ACC112 (cell line): ENCODE data around the gene HADHB.
A peak's percentile ranks its signal among the peaks of the same experiment; 100 is the strongest.
"Not testable (repeated sequence)": the region's sequence is repeated elsewhere in the genome, so short reads cannot be mapped to it uniquely, and the experiment has no call there.

Source experiments
- H2AFZ ChIP-seq: fragments of 200-600 bp; sonication (generic); one replicate; pipeline ENCODE4 v1.6.0; 2017; ENCODE audit warnings: antibody characterized with exemption, low read length; ENCODE audit not compliant: unreplicated experiment
- H3K27ac ChIP-seq: fragments of 200-600 bp; sonication (generic); 2 replicates; pipeline ENCODE4 v1.5.1; 2014; ENCODE audit warnings: low read depth, mild to moderate bottlenecking, antibody characterized with exemption, low read length, moderate library complexity
- H3K27me3 ChIP-seq: fragments of 200-600 bp; sonication (generic); 2 replicates; pipeline ENCODE4 v1.6.1; 2014; ENCODE audit warnings: mild to moderate bottlenecking, antibody characterized with exemption, low read length, moderate library complexity, mixed read lengths; ENCODE audit not compliant: insufficient read depth
- H3K36me3 ChIP-seq: fragments of 200-600 bp; sonication (generic); 2 replicates; pipeline ENCODE4 v1.6.1; 2016; ENCODE audit warnings: mild to moderate bottlenecking, antibody characterized with exemption, low read length, moderate library complexity, mixed read lengths; ENCODE audit not compliant: insufficient read depth
- H3K4me1 ChIP-seq: fragments of 200-600 bp; sonication (generic); one replicate; pipeline ENCODE4 v1.6.1; 2016; ENCODE audit warnings: low read length, mixed read lengths; ENCODE audit not compliant: insufficient read depth, unreplicated experiment, control insufficient read depth
- H3K4me3 ChIP-seq: fragments of 200-600 bp; sonication (generic); 2 replicates; pipeline ENCODE4 v1.5.1; 2014; ENCODE audit warnings: mild to moderate bottlenecking, low read depth, low read length
- H3K79me2 ChIP-seq: fragments of 200-600 bp; sonication (generic); one replicate; pipeline ENCODE4 v1.6.0; 2016; ENCODE audit warnings: low read length; ENCODE audit not compliant: control insufficient read depth, unreplicated experiment, insufficient read depth

The HADHB gene

GRCh38 chr2:26295511-26295910, 50.8 kb downstream of the HADHB start:
- Histone ChIP-seq H3K27me3 (no peaks in the 10 kb centered on the region), H3K79me2 (no peaks in the 10 kb centered on the region), H3K4me3 (no peak overlapping the region), H2AFZ (no peak overlapping the region), H3K27ac (no peak overlapping the region), H3K36me3 (no peaks in the 10 kb centered on the region), H3K4me1 (peaks cover 13% of the 10 kb centered on the region)

- Histone ChIP-seq H3K27ac (no peak overlapping the region), H3K4me1 (peaks cover 17% of the 10 kb centered on the region), H3K79me2 (no peaks in the 10 kb centered on the region), H3K4me3 (no peak overlapping the region), H3K36me3 (no peaks in the 10 kb centered on the region), H2AFZ (no peak overlapping the region), H3K27me3 (no peaks in the 10 kb centered on the region)
These were observed 52.3 kb downstream of the HADHB start for GRCh38 chr2:26297061-26297460.

- no peaks in the 10 kb centered on the region for H3K27me3 ChIP-seq
- no peaks in the 10 kb centered on the region for H3K79me2 ChIP-seq
- H3K27ac ChIP-seq = peak overlapping the region; percentile 78
- peaks cover 8% of the 10 kb centered on the region for H3K4me1 ChIP-seq
- H3K36me3 ChIP-seq = no peaks in the 10 kb centered on the region
- peak overlapping the region; percentile 100 for H2AFZ ChIP-seq
- peak overlapping the region; percentile 78 for H3K4me3 ChIP-seq
These were observed 53.5 kb downstream of the HADHB start for GRCh38 chr2:26298286-26298637.

- H3K27me3 ChIP-seq = no peaks in the 10 kb centered on the region
- peak overlapping the region; percentile 78 for H3K27ac ChIP-seq
- H2AFZ ChIP-seq = peak overlapping the region; percentile 100
- H3K36me3 ChIP-seq = no peaks in the 10 kb centered on the region
- no peaks in the 10 kb centered on the region for H3K79me2 ChIP-seq
- peak overlapping the region; percentile 78 for H3K4me3 ChIP-seq
- H3K4me1 ChIP-seq = peaks cover 8% of the 10 kb centered on the region
These were observed 54.1 kb downstream of the HADHB start for GRCh38 chr2:26298638-26299393.

GRCh38 chr2:26299471-26300101, 54.8 kb downstream of the HADHB start:
- H3K27ac ChIP-seq = peak overlapping the region; percentile 78
- peak overlapping the region; percentile 78 for H3K4me3 ChIP-seq
- H3K36me3 ChIP-seq = no peaks in the 10 kb centered on the region
- H3K79me2 ChIP-seq = no peaks in the 10 kb centered on the region
- peak overlapping the region; percentile 100 for H2AFZ ChIP-seq
- H3K27me3 ChIP-seq = no peaks in the 10 kb centered on the region
- H3K4me1 ChIP-seq = peaks cover 8% of the 10 kb centered on the region

- no peaks in the 10 kb centered on the region for H3K79me2 ChIP-seq
- no peaks in the 10 kb centered on the region for H3K36me3 ChIP-seq
- H3K27ac ChIP-seq = 0 out of 2 replicates have a peak overlapping the region, but pooled peaks have one; percentile 11
- peak overlapping the region; percentile 74 for H2AFZ ChIP-seq
- peak overlapping the region; percentile 78 for H3K4me3 ChIP-seq
- H3K27me3 ChIP-seq = no peaks in the 10 kb centered on the region
- peaks cover 8% of the 10 kb centered on the region for H3K4me1 ChIP-seq
These were observed 55.6 kb downstream of the HADHB start for GRCh38 chr2:26300234-26300925.

GRCh38 chr2:26302846-26303245, 58.1 kb downstream of the HADHB start:
- Histone ChIP-seq H3K27ac (no peak overlapping the region), H3K79me2 (no peaks in the 10 kb centered on the region), H3K27me3 (no peaks in the 10 kb centered on the region), H3K36me3 (no peaks in the 10 kb centered on the region), H2AFZ (no peak overlapping the region), H3K4me3 (no peak overlapping the region), H3K4me1 (peaks cover 8% of the 10 kb centered on the region)

- H2AFZ ChIP-seq, H3K36me3 ChIP-seq, H3K4me3 ChIP-seq, H3K79me2 ChIP-seq, H3K27me3 ChIP-seq, H3K4me1 ChIP-seq, H3K27ac ChIP-seq: not testable (repeated sequence)
These were observed 60.4 kb downstream of the HADHB start for GRCh38 chr2:26305094-26305493.

- Histone ChIP-seq H3K27me3 (no peaks in the 10 kb centered on the region), H3K79me2 (no peaks in the 10 kb centered on the region), H3K4me1 (peaks cover 4% of the 10 kb centered on the region), H3K4me3 (no peak overlapping the region), H3K36me3 (no peaks in the 10 kb centered on the region), H3K27ac (no peak overlapping the region), H2AFZ (no peak overlapping the region)
These were observed 60.8 kb downstream of the HADHB start for GRCh38 chr2:26305540-26305939.

- H2AFZ ChIP-seq = no peak overlapping the region
- no peaks in the 10 kb centered on the region for H3K27me3 ChIP-seq
- no peaks in the 10 kb centered on the region for H3K79me2 ChIP-seq
- no peaks in the 10 kb centered on the region for H3K36me3 ChIP-seq
- H3K4me3 ChIP-seq = no peak overlapping the region
- no peak overlapping the region for H3K27ac ChIP-seq
- H3K4me1 ChIP-seq = no peaks in the 10 kb centered on the region
These were observed 65.2 kb downstream of the HADHB start for GRCh38 chr2:26309921-26310320.
